Astrocyte (in vitro differentiated cells and primary cell): ENCODE measurements around the gene PDYN.

ENCODE experiments used
- CTCF ChIP-seq: IDR thresholded peaks from 2 replicates; pipeline ENCODE4 v1.5.1; 2011; ENCODE audit warnings: low read depth, mild to moderate bottlenecking, inconsistent platforms, low read length, moderate library complexity; ENCODE audit not compliant: insufficient read depth
- EZH2 ChIP-seq: IDR thresholded peaks from 2 replicates; pipeline ENCODE4 v1.6.1; 2012; ENCODE audit warnings: mild to moderate bottlenecking, low read length, inconsistent platforms; ENCODE audit not compliant: insufficient read depth

DNA sequence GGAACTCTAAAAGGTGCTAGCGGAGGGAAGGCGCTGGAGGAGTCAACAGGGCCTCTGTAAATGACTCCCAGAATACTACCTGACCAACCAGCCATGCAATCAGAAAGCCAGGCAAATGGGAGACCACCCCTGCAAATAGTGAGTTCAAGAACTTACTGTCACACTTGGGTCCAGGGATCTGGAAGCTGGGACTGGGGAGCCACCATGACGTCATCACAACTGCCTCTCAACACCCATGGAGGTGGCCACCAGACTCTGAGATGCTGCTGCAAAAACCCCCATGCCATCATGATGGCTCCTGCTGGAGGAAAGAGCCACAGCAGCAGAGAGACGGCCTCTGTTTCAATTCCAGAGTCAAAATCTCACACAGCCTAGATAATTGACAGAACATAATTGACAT, 8.5 kb upstream of the PDYN start:
- TF ChIP-seq CTCF = no peak
- no peak for TF ChIP-seq EZH2
